ACC112 (cell line): Measurements from ENCODE around the gene PCYT1A.

Experiments used
- H2AFZ ChIP-seq: fragments of 200-600 bp; sonication (generic); one replicate; pipeline ENCODE4 v1.6.0; 2017; ENCODE audit warnings: antibody characterized with exemption, low read length; ENCODE audit not compliant: unreplicated experiment
- H3K27ac ChIP-seq: fragments of 200-600 bp; sonication (generic); 2 replicates; pipeline ENCODE4 v1.5.1; 2014; ENCODE audit warnings: low read depth, mild to moderate bottlenecking, antibody characterized with exemption, low read length, moderate library complexity
- H3K27me3 ChIP-seq: fragments of 200-600 bp; sonication (generic); 2 replicates; pipeline ENCODE4 v1.6.1; 2014; ENCODE audit warnings: mild to moderate bottlenecking, antibody characterized with exemption, low read length, moderate library complexity, mixed read lengths; ENCODE audit not compliant: insufficient read depth
- H3K36me3 ChIP-seq: fragments of 200-600 bp; sonication (generic); 2 replicates; pipeline ENCODE4 v1.6.1; 2016; ENCODE audit warnings: mild to moderate bottlenecking, antibody characterized with exemption, low read length, moderate library complexity, mixed read lengths; ENCODE audit not compliant: insufficient read depth
- H3K4me1 ChIP-seq: fragments of 200-600 bp; sonication (generic); one replicate; pipeline ENCODE4 v1.6.1; 2016; ENCODE audit warnings: low read length, mixed read lengths; ENCODE audit not compliant: insufficient read depth, unreplicated experiment, control insufficient read depth
- H3K4me3 ChIP-seq: fragments of 200-600 bp; sonication (generic); 2 replicates; pipeline ENCODE4 v1.5.1; 2014; ENCODE audit warnings: mild to moderate bottlenecking, low read depth, low read length
- H3K79me2 ChIP-seq: fragments of 200-600 bp; sonication (generic); one replicate; pipeline ENCODE4 v1.6.0; 2016; ENCODE audit warnings: low read length; ENCODE audit not compliant: control insufficient read depth, unreplicated experiment, insufficient read depth

The PCYT1A gene

DNA sequence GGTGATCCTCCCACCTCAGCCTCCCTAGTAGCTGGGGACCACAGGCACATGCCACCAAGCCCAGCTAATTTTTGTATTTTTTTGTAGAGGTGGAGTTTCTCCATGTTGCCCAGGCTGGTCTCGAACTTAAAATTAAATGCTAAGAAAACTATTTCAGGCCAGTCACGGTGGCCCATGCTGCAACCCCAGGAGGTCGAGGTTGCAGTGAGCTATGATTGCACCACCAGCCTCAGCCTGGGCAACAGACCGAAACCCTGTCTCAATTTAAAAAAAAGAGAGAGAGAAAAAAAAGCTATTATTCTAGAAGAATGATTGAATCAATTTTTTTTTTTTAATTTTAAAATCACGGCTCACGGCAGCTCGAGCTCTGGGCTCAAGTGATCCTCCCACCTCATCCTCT is 66.5 kb downstream of the PCYT1A start:
- no peak overlapping the region for H3K4me3 ChIP-seq
- no peaks in the 10 kb centered on the region for H3K27me3 ChIP-seq
- H3K79me2 ChIP-seq: no peaks in the 10 kb centered on the region
- H3K27ac ChIP-seq: no peak overlapping the region
- H2AFZ ChIP-seq: no peak overlapping the region
- no peaks in the 10 kb centered on the region for H3K36me3 ChIP-seq
- H3K4me1 ChIP-seq: peaks cover 15% of the 10 kb centered on the region

DNA sequence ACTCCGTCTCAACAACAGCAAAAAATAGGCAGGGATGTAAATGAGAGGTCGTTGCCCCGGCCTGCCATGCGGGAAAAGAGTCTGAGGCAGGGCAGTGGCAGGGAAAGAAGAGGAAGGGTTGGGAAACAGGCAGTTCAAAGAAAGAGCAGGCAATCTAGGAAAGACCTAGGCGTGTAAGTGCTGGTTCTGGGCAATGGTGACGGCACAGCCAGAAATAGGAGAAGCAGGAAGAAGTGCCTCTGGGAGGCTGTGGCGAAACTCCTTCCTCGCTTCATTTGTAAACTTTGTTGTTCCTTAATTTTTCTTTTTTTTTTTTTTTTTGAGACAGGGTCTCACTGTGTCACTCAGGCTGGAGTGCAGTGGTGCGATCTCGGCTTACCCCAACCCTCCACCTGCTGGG is 66.9 kb downstream of the PCYT1A start:
- Histone ChIP-seq H3K4me3 (no peak overlapping the region), H3K79me2 (no peaks in the 10 kb centered on the region), H3K27ac (no peak overlapping the region), H2AFZ (no peak overlapping the region), H3K36me3 (no peaks in the 10 kb centered on the region), H3K27me3 (no peaks in the 10 kb centered on the region), H3K4me1 (peaks cover 15% of the 10 kb centered on the region)

DNA sequence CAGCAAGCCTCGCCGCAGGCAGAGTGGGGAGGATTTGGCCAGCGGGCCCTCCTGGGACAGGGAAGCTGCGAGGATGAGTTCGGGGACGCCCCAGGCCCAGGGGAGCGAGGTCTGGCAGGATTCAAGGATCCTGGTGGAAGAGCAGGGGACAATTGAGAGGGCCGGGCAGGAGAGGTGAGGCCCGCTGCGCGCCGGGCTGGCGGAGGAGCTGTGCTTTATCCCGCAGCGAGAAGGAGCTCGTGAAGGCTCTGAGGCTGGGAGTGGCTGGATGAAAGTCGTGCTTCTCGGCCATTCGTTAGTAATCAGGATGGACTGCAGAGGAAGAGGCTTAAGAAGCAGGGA is 67.6 kb downstream of the PCYT1A start:
- no peaks in the 10 kb centered on the region for H3K79me2 ChIP-seq
- H3K27me3 ChIP-seq: no peaks in the 10 kb centered on the region
- H3K27ac ChIP-seq: peak overlapping the region; percentile 63
- peak overlapping the region; percentile 70 for H3K4me3 ChIP-seq
- H3K4me1 ChIP-seq: peaks cover 15% of the 10 kb centered on the region
- peak overlapping the region; percentile 61 for H2AFZ ChIP-seq
- no peaks in the 10 kb centered on the region for H3K36me3 ChIP-seq

DNA sequence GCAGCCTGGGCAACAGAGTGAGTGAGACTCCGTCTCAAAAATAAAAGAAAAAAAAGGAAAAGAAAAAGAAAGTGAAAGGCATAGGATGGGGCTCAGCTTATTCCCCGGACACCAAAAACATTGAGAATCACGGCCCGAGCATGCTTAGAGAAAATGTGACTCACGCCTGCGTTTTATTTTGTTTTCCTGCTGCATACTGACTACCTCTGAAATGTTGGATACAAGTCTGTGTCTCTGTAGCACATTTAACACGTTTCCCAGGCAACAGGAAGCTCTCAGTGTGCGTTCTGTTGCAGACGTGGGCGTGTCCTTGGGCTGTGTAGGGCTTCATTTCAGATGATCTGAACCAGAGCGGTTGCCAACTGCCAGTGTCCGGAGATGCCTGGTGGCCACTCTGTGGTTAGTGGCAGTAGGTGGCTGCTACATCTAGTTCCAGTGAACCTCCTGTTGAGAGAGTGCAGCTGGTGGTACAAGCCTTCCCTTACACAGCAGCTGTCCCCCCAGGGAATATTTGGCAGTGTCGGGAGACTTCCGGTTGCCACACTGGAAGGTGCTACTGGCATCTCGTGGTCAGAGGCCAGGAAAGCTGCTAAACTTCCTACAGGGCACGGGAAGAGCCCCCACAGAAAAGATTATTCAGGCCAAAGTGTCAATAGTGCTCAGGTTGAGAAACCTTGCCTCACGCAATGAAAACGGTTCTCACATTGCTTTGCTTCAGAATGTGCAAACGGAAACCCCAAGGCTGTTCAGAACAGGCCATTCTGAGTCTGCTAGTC is 68.1 kb downstream of the PCYT1A start:
- Histone ChIP-seq H3K36me3 (no peaks in the 10 kb centered on the region), H3K4me3 (peak overlapping the region; percentile 70), H2AFZ (peak overlapping the region; percentile 61), H3K4me1 (peaks cover 15% of the 10 kb centered on the region), H3K27me3 (no peaks in the 10 kb centered on the region), H3K27ac (peak overlapping the region; percentile 63), H3K79me2 (no peaks in the 10 kb centered on the region)

DNA sequence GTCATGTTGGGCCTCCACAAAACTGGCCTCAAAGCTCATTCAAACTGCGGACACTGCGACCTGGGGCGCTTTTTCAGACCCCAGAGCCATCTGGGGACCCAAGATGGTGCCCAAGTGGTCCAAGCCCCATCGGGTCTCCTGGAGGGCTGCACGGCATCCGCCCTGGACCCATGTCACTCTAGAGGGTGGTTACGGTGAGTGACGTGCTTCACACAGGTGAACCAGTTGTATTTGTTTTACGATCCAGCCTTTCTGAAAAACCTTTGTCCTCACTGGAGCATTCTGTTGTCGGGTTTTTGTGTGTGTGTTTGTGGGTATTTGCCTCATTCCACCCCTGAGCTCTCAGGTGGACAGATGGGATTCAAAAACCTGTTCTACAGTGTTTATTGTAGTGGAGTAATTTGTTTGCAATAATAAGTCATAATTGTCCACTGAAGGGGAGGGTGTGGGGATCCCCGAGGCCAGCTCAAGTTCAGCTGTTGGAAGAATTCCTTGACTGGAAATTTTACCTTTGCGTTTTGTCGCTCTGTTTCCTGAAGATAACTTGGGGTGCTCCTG is 69.3 kb downstream of the PCYT1A start:
- peak overlapping the region; percentile 48 for H2AFZ ChIP-seq

DNA sequence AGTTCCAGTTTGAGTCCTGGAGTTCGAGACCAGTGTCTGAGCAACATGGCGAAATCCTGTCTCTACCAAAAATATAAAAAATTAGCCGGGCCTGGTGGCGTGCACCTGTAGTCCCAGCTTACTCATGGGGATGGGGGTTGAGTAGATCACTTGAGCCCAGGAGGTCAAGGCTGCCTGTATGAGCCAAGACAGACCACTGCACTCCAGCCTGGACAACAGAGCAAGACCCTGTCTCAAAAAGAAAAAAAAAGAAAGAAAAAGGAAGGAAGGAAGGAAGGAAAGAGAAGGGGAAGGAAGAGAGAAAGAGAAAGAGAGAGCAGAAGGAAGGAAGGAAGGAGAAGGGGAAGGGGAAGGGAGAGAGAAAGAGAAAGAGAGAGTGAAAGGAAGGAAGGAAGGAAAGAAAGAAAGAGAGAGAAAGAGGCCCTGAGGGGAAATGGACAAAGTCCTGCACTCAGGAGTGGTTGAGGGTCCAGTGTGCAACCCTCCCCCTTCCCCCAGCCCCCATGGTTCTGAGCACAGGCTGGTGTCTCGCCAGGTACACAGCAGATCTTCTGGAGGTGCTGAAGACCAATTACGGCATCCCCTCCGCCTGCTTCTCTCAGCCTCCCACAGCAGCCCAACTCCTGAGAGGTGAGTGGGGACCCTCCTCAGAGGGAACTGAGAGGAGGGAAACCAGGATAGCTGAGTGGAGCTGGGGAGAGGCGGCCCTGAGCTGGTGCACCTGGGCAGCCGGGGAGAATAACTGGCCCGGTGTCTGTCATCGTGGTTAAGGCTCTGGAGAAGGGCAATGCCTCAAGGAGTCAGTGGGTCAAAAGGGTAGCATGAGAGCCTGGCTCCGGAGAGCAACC is 70.0 kb downstream of the PCYT1A start:
- peaks cover 15% of the 10 kb centered on the region for H3K4me1 ChIP-seq
- H2AFZ ChIP-seq: no peak overlapping the region
- H3K27ac ChIP-seq: no peak overlapping the region
- no peaks in the 10 kb centered on the region for H3K36me3 ChIP-seq
- no peak overlapping the region for H3K4me3 ChIP-seq
- no peaks in the 10 kb centered on the region for H3K27me3 ChIP-seq
- no peaks in the 10 kb centered on the region for H3K79me2 ChIP-seq

More for the DNA sequence above, 69.3 kb downstream of the PCYT1A start:
- Histone ChIP-seq H3K27ac (peak overlapping the region; percentile 63), H3K79me2 (no peaks in the 10 kb centered on the region), H3K27me3 (no peaks in the 10 kb centered on the region), H3K4me3 (peak overlapping the region; percentile 70), H3K36me3 (no peaks in the 10 kb centered on the region), H3K4me1 (peaks cover 15% of the 10 kb centered on the region)

DNA sequence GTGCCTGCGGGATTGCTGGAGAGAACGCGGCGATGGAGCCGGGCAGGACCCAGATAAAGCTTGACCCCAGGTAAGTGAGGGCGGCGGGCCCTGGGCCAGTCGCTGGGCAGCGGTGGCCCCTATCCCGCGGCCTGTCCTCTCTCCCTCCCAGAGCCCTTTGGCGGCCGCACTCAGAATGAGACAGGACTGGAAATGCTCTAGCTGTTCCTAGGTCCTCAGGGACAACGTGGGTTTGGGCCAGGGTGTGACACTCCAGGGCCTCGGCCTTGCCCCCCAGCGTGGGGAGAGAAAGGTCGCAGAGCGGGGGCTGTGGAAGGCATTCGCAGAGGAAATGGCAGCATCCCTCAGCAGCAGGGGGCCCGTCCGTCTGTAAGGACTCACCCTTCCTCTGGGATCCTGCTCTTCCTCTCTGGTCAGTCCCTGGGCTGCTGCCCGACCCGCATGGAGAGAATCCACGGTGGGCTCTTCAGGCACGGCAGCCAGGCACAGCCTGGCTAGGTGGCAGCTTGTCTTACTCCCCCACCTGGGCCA is 70.8 kb downstream of the PCYT1A start:
- peaks cover 15% of the 10 kb centered on the region for H3K4me1 ChIP-seq
- H3K36me3 ChIP-seq: no peaks in the 10 kb centered on the region
- no peak overlapping the region for H2AFZ ChIP-seq
- no peak overlapping the region for H3K4me3 ChIP-seq
- no peaks in the 10 kb centered on the region for H3K79me2 ChIP-seq
- H3K27me3 ChIP-seq: no peaks in the 10 kb centered on the region
- H3K27ac ChIP-seq: no peak overlapping the region

DNA sequence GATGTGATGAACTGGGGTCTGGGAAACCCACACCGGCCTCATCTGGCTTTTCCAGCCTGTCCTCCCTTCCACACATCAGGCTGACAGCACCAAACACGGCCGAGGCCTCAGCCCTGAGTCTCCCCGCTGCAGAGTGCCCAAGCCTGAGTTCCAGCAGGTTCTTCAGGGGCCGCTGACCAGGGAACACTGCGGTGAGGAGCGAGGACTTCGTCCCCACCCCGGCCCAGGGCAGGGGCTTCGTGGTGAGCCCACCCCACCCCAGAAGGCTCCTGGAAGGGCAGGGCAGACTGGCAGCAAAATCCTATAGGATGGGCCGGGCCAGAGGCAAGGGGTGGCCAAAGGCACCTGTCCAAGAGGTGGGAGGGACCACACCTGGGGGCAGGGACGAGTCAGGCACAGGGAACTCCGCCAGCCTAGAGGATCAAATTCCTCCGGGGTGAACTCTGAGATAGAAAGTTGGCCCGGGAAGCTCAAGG is 71.4 kb downstream of the PCYT1A start, which contains the start of gene SLC51A:
TSS of gene SLC51A (plus strand) at position 446 of the 476 bp plus-strand sequence. CDS start 179 bp downstream, outside the sequence.
- Histone ChIP-seq H3K27me3 (no peaks in the 10 kb centered on the region), H3K4me3 (no peak within 1 kb of the TSS), H3K27ac (no peak within 1 kb of the TSS), H2AFZ (no peak within 1 kb of the TSS), H3K79me2 (no peaks in the 10 kb centered on the region), H3K4me1 (peaks cover 15% of the 10 kb centered on the region), H3K36me3 (no peaks in the 10 kb centered on the region)

DNA sequence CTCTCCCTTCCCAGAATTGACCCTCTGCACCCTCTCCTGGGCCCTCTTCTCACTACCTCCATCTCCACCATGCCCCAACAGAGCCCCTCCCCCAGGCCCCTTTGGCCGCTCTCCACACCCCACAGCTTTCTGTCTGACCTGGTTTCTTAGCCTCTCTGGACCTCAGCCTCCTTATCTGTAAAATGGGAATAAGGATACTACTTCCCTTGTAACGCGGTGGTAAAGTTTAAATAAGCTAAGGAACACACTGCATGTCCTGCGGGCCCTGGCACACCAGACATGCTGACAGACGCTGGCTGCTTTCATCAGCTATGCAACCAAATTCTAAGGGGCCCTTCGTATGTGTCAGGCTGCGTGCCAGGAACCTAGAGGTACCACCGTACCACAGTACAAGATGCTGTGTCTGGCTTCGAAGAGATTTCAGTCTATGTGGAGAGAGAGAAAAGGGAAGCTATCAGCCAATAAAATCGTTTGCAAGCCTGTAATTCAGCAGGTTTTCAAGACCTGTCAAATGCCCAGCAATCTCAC is 72.0 kb downstream of the PCYT1A start:
- Histone ChIP-seq H3K27me3 (no peaks in the 10 kb centered on the region), H2AFZ (no peak overlapping the region), H3K4me3 (no peak overlapping the region), H3K27ac (no peak overlapping the region), H3K79me2 (no peaks in the 10 kb centered on the region), H3K36me3 (no peaks in the 10 kb centered on the region), H3K4me1 (peaks cover 15% of the 10 kb centered on the region)

DNA sequence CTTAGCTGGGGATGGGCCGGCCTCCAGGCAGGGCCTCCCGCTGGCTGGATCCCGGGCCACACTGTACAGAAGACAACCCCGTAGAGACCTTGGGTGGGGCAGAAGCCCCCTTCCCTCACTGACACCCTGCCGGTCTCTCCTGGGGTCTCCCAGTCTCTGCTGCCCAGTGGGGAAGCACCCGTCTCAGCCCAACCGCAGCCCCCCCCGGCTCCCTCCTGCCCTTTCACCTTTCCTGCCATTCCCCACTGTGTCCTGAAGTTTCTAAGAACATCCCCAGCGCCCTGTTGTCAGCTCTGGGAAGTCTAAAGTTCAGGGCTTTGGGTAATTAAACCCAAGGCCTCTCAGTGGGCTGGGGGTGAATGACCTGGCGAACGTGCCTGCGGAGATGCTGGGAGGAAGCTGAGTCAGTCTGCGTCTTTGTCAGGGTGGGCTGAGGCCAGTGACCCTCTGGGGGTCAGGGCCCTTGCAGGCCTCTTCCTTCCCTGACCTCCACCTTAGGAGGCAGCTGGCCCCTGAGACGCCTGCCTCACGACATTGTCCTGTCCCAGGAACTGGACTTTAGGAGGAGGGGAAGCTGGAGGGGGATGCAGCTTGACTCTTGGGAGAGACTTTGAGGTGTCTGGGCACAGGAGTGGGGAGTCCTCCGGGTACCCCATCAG is 72.6 kb downstream of the PCYT1A start:
- Histone ChIP-seq H3K79me2 (no peaks in the 10 kb centered on the region), H2AFZ (no peak overlapping the region), H3K4me1 (peaks cover 13% of the 10 kb centered on the region), H3K4me3 (no peak overlapping the region), H3K36me3 (no peaks in the 10 kb centered on the region), H3K27ac (no peak overlapping the region), H3K27me3 (no peaks in the 10 kb centered on the region)
